C4-2B (cell line): ENCODE measurements around the gene DR1.

ENCODE experiments used
- ZFX ChIP-seq: fragments of 450-650 bp; IDR thresholded peaks from 2 replicates; pipeline ENCODE4 v1.6.1; 2017
- TF ChIP-seq, protein P1 (sequence below): fragments of 450-650 bp; conservative IDR thresholded peaks from 2 replicates; pipeline ENCODE4 v1.5.1; 2017; ENCODE audit warnings: mild to moderate bottlenecking

DNA sequence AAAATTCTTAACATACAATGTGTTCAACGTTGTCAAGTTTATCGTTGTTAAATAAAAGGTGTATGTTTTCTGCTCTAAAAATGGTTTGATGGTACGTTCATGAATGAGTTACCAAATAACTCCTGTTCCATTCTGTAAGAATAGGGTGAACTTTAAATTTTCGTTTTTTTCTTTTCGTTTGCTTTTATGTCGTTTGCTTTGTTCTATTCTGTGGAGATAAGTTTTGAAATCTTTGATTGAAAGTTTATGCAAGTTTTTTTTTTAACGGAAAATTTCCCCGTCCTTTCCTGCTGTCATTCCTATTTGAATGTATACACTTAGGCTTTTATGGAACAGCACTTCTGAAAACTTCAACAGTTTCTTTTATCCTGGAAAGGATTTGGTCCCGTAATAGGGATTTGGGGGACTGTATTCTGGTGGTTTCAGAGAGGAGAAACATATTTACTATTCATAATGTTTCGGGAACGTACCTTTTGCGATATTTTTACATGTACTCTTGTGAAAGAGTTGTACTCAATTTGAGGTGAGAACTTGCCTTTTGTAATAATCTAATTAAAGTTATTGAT, 1.7 kb downstream of the DR1 start:
- TF ChIP-seq, protein P1, sequence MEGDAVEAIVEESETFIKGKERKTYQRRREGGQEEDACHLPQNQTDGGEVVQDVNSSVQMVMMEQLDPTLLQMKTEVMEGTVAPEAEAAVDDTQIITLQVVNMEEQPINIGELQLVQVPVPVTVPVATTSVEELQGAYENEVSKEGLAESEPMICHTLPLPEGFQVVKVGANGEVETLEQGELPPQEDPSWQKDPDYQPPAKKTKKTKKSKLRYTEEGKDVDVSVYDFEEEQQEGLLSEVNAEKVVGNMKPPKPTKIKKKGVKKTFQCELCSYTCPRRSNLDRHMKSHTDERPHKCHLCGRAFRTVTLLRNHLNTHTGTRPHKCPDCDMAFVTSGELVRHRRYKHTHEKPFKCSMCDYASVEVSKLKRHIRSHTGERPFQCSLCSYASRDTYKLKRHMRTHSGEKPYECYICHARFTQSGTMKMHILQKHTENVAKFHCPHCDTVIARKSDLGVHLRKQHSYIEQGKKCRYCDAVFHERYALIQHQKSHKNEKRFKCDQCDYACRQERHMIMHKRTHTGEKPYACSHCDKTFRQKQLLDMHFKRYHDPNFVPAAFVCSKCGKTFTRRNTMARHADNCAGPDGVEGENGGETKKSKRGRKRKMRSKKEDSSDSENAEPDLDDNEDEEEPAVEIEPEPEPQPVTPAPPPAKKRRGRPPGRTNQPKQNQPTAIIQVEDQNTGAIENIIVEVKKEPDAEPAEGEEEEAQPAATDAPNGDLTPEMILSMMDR, result no peak
- no peak for TF ChIP-seq ZFX
